Lower leg skin (tissue), 3 donors: Measurements from ENCODE around the gene TACR2.

Experiments used
- POLR2A ChIP-seq, 2 donors: fragments of 450-650 bp; IDR thresholded peaks; one replicate each; pipeline ENCODE4 v1.6.1; 2016 to 2017; ENCODE audit warnings: antibody characterized with exemption in 2 of 2, mild to moderate bottlenecking in 1 of 2, moderate library complexity in 1 of 2
- TF ChIP-seq, protein P1 (sequence below), 3 donors: fragments of 450-650 bp; IDR thresholded peaks; one replicate each; pipeline ENCODE4 v1.5.1; 2016; ENCODE audit warnings: antibody characterized with exemption in 3 of 3, mild to moderate bottlenecking in 3 of 3, moderate library complexity in 2 of 3

DNA sequence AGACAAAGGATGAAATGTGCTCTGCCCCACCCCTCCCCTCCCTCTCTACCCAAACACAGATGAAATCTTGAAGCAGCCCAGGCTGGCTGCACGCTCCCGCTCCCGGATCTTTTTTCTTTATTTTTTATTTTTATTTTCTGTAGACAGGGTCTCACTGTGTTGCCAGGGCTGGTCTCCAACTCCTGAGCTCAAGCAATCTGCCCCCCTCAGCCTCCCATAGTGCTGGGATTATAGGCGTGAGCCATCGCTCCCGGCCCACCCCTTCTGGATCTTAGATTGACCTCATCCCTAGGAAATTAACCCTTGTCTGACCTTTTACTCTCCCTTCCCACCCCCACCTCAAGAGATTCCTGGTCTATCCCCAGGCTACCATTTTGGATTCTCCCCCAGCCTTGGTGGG lies 14.3 kb downstream of the TACR2 start:
- TF ChIP-seq, protein P1, sequence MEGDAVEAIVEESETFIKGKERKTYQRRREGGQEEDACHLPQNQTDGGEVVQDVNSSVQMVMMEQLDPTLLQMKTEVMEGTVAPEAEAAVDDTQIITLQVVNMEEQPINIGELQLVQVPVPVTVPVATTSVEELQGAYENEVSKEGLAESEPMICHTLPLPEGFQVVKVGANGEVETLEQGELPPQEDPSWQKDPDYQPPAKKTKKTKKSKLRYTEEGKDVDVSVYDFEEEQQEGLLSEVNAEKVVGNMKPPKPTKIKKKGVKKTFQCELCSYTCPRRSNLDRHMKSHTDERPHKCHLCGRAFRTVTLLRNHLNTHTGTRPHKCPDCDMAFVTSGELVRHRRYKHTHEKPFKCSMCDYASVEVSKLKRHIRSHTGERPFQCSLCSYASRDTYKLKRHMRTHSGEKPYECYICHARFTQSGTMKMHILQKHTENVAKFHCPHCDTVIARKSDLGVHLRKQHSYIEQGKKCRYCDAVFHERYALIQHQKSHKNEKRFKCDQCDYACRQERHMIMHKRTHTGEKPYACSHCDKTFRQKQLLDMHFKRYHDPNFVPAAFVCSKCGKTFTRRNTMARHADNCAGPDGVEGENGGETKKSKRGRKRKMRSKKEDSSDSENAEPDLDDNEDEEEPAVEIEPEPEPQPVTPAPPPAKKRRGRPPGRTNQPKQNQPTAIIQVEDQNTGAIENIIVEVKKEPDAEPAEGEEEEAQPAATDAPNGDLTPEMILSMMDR (IDR thresholded peaks at IDR 0.05) = no peak
- no peak for TF ChIP-seq POLR2A (IDR thresholded peaks at IDR 0.05)
